ENCODE measurements around the gene DNAH8.

DNAH8 gene

DNA sequence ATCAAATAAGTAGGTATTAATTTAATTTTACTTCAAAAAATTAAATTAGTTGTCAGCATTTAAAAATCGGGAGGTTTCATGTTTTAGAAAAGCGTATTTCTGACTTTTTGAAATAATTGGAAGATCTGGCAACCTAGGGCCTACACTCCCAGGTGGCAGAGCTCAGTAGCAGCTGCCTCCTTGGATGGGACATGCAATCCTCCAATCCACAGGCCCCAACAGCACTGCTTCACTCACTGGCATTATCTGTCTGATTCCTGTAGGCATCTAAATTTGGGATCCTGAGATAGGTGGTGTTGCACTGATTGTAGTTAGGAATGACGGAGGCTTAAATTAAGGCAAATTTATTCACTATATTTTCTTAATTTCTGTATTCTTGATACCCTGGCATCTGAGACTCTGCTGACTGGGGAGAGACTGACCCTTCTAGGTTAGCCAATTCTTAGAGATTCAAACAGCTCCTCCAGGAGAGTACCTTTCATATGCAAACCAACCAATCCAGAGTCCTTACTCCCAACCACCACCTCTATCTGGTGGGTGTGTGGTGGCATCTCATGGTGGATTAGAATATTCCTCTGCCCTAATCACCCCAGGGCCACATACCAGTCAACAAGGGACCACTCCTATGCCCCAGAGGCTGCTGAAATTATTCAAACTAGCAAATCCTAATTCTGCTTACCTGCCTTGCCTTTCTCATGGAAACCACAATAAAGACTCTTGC, 186.9 kb downstream of the DNAH8 start:
- H3K9me3 ChIP-seq: no peaks in the 10 kb centered on the region
- no peak overlapping the region for H3K27ac ChIP-seq
- TF ChIP-seq, protein P1, sequence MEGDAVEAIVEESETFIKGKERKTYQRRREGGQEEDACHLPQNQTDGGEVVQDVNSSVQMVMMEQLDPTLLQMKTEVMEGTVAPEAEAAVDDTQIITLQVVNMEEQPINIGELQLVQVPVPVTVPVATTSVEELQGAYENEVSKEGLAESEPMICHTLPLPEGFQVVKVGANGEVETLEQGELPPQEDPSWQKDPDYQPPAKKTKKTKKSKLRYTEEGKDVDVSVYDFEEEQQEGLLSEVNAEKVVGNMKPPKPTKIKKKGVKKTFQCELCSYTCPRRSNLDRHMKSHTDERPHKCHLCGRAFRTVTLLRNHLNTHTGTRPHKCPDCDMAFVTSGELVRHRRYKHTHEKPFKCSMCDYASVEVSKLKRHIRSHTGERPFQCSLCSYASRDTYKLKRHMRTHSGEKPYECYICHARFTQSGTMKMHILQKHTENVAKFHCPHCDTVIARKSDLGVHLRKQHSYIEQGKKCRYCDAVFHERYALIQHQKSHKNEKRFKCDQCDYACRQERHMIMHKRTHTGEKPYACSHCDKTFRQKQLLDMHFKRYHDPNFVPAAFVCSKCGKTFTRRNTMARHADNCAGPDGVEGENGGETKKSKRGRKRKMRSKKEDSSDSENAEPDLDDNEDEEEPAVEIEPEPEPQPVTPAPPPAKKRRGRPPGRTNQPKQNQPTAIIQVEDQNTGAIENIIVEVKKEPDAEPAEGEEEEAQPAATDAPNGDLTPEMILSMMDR (IDR thresholded peaks at IDR 0.05): no peak
- no peak overlapping the region for H3K4me3 ChIP-seq (ENCODE audit: low read depth in 1 of 2, low read length in 1 of 2)
- peaks cover 6% of the 10 kb centered on the region for H3K27me3 ChIP-seq
- H3K4me1 ChIP-seq (ENCODE audit: control insufficient read depth in 1 of 2, insufficient read depth in 1 of 2, low read depth in 1 of 2, low read length in 1 of 2): no peaks in the 10 kb centered on the region
- no peaks in the 10 kb centered on the region for H3K36me3 ChIP-seq

DNA sequence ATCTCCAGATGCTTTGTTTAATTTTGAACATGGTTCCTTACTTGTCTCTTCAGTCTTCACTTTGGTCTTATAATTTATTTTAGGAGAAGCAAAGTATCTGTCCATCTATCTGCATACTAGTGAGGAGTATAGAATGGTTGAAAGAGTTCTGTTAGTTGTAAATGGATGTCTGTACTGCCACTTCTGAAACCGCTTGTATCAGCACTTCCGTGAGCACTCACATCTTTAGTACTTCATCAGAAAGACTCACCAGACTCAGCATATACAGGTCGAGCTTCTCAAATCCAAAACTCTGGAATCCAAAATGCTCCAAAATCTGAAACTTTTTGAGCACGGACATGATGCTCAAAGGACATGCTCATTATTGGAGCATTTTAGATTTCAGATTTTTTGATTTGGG, 191.5 kb downstream of the DNAH8 start:
- H3K4me3 ChIP-seq (ENCODE audit: low read depth in 1 of 2, low read length in 1 of 2): no peak overlapping the region
- no peaks in the 10 kb centered on the region for H3K9me3 ChIP-seq
- peaks cover 6% of the 10 kb centered on the region for H3K27me3 ChIP-seq
- no peaks in the 10 kb centered on the region for H3K4me1 ChIP-seq (ENCODE audit: control insufficient read depth in 1 of 2, insufficient read depth in 1 of 2, low read depth in 1 of 2, low read length in 1 of 2)
- TF ChIP-seq, protein P1 (IDR thresholded peaks at IDR 0.05): no peak
- no peak overlapping the region for H3K27ac ChIP-seq
- H3K36me3 ChIP-seq: no peaks in the 10 kb centered on the region

DNA sequence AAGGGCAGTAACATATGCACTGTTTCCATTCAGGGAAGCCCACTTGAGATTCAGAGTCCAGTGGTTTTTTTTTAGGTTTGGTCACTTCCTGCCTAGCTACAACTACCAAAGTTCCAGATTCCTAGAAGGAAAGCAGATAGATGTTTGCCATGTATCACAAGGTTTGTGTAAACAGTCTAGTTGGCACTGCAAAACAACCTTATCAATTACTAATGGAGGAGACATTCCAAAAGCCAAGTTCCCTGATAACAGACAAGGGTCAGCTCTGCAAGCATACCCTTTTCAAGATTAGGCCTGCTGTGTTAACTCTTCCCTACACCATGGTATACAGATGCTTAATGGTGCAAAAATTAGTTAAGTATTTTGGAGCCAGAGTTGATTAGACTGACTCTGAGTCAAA, 192.2 kb downstream of the DNAH8 start:
- peaks cover 1% of the 10 kb centered on the region for H3K27me3 ChIP-seq
- H3K27ac ChIP-seq: no peak overlapping the region
- no peaks in the 10 kb centered on the region for H3K36me3 ChIP-seq
- H3K4me3 ChIP-seq (ENCODE audit: low read depth in 1 of 2, low read length in 1 of 2): no peak overlapping the region
- TF ChIP-seq, protein P1 (IDR thresholded peaks at IDR 0.05): no peak
- no peaks in the 10 kb centered on the region for H3K9me3 ChIP-seq
- H3K4me1 ChIP-seq (ENCODE audit: control insufficient read depth in 1 of 2, insufficient read depth in 1 of 2, low read depth in 1 of 2, low read length in 1 of 2): no peaks in the 10 kb centered on the region

DNA sequence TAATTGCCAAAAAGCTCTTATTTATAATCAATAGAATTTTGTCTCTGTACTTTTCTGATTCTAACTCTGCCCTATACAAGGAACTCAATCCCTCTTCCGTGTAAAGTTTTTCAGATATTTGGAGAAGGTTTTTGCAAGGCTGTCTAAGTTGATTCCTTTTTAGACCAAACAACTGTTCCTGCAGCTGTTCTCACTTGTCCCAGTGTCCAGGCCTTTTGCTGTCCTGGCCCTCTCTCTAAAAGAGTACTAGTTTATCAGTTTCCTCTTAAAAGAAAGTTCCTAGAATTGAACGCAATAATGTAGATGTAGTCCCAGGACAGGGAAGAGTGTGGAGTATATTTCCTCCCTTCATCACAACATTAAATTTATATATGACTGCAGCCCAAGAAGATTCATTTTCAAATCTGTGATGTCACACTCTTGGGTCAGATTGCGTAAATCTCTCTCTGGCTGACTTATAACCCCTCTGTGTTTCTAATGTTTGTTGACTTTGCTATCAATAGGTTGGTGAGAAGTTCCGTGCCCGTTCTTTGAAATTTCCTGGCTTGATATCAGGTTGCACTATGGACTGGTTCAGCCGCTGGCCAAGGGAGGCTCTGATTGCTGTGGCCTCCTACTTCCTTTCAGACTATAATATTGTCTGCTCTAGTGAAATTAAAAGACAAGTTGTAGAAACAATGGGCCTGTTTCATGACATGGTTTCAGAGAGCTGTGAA, 194.1 kb downstream of the DNAH8 start:
- no peak overlapping the region for H3K27ac ChIP-seq

DNA sequence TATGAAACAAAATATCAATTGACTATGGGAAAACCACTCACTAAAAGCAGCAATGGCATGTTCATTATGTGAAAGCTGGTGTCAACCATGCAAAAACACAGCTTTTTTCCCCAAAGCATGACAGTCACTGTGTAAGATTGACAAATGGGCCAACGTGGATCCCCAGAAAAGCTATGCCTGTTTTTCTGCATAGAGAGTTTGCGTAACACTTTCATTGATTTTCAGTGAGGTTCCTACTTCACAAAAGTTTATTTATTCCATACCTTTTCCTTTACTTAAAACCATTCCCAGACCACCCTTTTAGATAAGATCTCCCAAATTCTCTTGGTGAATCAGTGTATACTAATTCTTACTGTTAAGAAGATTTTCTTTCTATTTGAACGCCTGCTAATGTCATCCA, 195.1 kb downstream of the DNAH8 start:
- no peak overlapping the region for H3K4me3 ChIP-seq (ENCODE audit: low read depth in 1 of 2, low read length in 1 of 2)
- H3K27ac ChIP-seq: no peak overlapping the region
- no peaks in the 10 kb centered on the region for H3K9me3 ChIP-seq
- H3K4me1 ChIP-seq (ENCODE audit: control insufficient read depth in 1 of 2, insufficient read depth in 1 of 2, low read depth in 1 of 2, low read length in 1 of 2): no peaks in the 10 kb centered on the region
- no peaks in the 10 kb centered on the region for H3K27me3 ChIP-seq
- no peaks in the 10 kb centered on the region for H3K36me3 ChIP-seq
- TF ChIP-seq, protein P1 (IDR thresholded peaks at IDR 0.05): no peak

More for the DNA sequence above, 194.1 kb downstream of the DNAH8 start:
- Histone ChIP-seq H3K27me3 (no peaks in the 10 kb centered on the region), H3K4me1 (ENCODE audit: control insufficient read depth in 1 of 2, insufficient read depth in 1 of 2, low read depth in 1 of 2, low read length in 1 of 2) (no peaks in the 10 kb centered on the region), H3K9me3 (no peaks in the 10 kb centered on the region), H3K4me3 (ENCODE audit: low read depth in 1 of 2, low read length in 1 of 2) (no peak overlapping the region), H3K36me3 (no peaks in the 10 kb centered on the region)
- TF ChIP-seq, protein P1 (IDR thresholded peaks at IDR 0.05): no peak
